HepG2 (cell line): ENCODE data around the gene THBS1. TPM values are rescaled to one million over a fixed set of nuclear protein-coding genes. Genes with fewer than 3 reads are reported as not detected.

Source experiments
- ATAC-seq: fragments of 200-7000 bp; cut with Tn5 transposase; 3 replicates; pipeline ENCODE4 v1.9.1; 2020; ENCODE audit warnings: mild to moderate bottlenecking, moderate library complexity
- BruUV-seq: library from RNA; stranded (reverse); fragments of 400-500 nt; replicated peaks from 2 replicates; lab custom pipeline; 2021; lab: Mats Ljungman, UMichigan
- CTCF ChIA-PET: fragments of 300-600 bp; formaldehyde crosslinking; extraction: SDS; loops from one replicate; lab custom pipeline; 2021; ENCODE audit warnings: low total read pairs, inconsistent platforms, low intra/inter-chr PET ratio; lab: Yijun Ruan, JAX
- POLR2A ChIA-PET: fragments of 350-600 bp; sonication (Branson Sonifier 250); formaldehyde crosslinking; loops from one replicate; lab custom pipeline; 2020; ENCODE audit warnings: antibody characterized with exemption, inconsistent platforms; lab: Yijun Ruan, JAX
- DNase-seq: peaks from one replicate; pipeline ENCODE4 v3.0.0-alpha.2; 2015; ENCODE audit warnings: low spot score
- FAIRE-seq: peaks from 3 replicates; lab custom pipeline; 2011; peaks lifted over from hg19 to GRCh38; lab: Jason Lieb, UNC
- H2AFZ ChIP-seq: one replicate; pipeline ENCODE4 v1.6.1; 2011; ENCODE audit warnings: low read length, inconsistent platforms
- H3K27ac ChIP-seq: fragments of 300-600 bp; 3 replicates; pipeline ENCODE4 v1.8.0; 2011; ENCODE audit warnings: mixed run types, mild to moderate bottlenecking, mixed read lengths, low read length, inconsistent platforms; ENCODE audit not compliant: insufficient read depth; ENCODE audit errors: extremely low read length
- H3K27me3 ChIP-seq, 2 experiments: fragments of 200-600 bp in 1 of 2; 2 replicates in 1 of 2; 3 replicates in 1 of 2; pipeline versions ENCODE4 v1.6.0 to v1.8.0; 2011; ENCODE audit warnings: low read length in 2 of 2, mild to moderate bottlenecking in 2 of 2, moderate library complexity in 2 of 2, inconsistent platforms in 1 of 2; ENCODE audit not compliant: insufficient read depth in 2 of 2, control insufficient read depth in 1 of 2
- H3K36me3 ChIP-seq, 2 experiments: fragments of 200-600 bp in 1 of 2; replicated peaks in 1 of 2; 2 replicates in 1 of 2; 3 replicates in 1 of 2; pipeline versions ENCODE4 v1.5.1 to v1.8.0; 2011; ENCODE audit warnings: low read length in 2 of 2, inconsistent platforms in 1 of 2; ENCODE audit not compliant: insufficient read depth in 2 of 2, control insufficient read depth in 1 of 2
- H3K4me1 ChIP-seq: 2 replicates; pipeline ENCODE4 v1.5.1; 2012; ENCODE audit warnings: low read length, inconsistent platforms; ENCODE audit not compliant: insufficient read depth
- H3K4me2 ChIP-seq: 2 replicates; pipeline ENCODE4 v1.6.0; 2011; ENCODE audit warnings: low read depth, low read length, inconsistent platforms
- H3K4me3 ChIP-seq, 3 experiments: fragments of 200-600 bp in 1 of 3; sonication (generic), shearing (Covaris generic) in 1 of 3; replicated peaks in 1 of 3; 2 replicates each; pipeline ENCODE4 v1.5.1; 2011 to 2016; ENCODE audit warnings: low read length in 3 of 3, inconsistent platforms in 2 of 3, low read depth in 2 of 3, mild to moderate bottlenecking in 2 of 3, control low read depth in 1 of 3, mixed read lengths in 1 of 3; ENCODE audit not compliant: insufficient read depth in 1 of 3
- H3K79me2 ChIP-seq: one replicate; pipeline ENCODE4 v1.6.1; 2011; ENCODE audit warnings: low read length, inconsistent platforms; ENCODE audit not compliant: insufficient read depth
- H3K9ac ChIP-seq: 2 replicates; pipeline ENCODE4 v1.6.0; 2011; ENCODE audit warnings: mild to moderate bottlenecking, low read depth, low read length, inconsistent platforms; ENCODE audit not compliant: insufficient read depth
- H3K9me3 ChIP-seq: 2 replicates; pipeline ENCODE4 v1.5.1; 2012; ENCODE audit warnings: mild to moderate bottlenecking, low read length
- H4K20me1 ChIP-seq: 2 replicates; pipeline ENCODE4 v1.6.0; 2011; ENCODE audit warnings: inconsistent platforms, mild to moderate bottlenecking, low read length, moderate library complexity; ENCODE audit not compliant: insufficient read depth
- ATRX ChIP-seq: sonication (generic); formaldehyde crosslinking; IDR thresholded peaks from 2 replicates; pipeline ENCODE4 v1.4.0; 2020; ENCODE audit warnings: missing genetic modification reagents, borderline replicate concordance
- BRD4 ChIP-seq: sonication (generic); formaldehyde crosslinking; IDR thresholded peaks from 2 replicates; pipeline ENCODE4 v1.4.0; 2020; ENCODE audit warnings: missing genetic modification reagents
- CCDC6 ChIP-seq: sonication (generic); formaldehyde crosslinking; IDR thresholded peaks from 2 replicates; pipeline ENCODE4 v1.8.1; 2022; ENCODE audit warnings: mild to moderate bottlenecking, missing genetic modification reagents, moderate library complexity
- GZF1 ChIP-seq: sonication (generic); formaldehyde crosslinking; IDR thresholded peaks from 2 replicates; pipeline ENCODE4 v1.5.1; 2020; ENCODE audit warnings: mild to moderate bottlenecking, missing genetic modification reagents
- SMAD1 ChIP-seq: sonication (generic); formaldehyde crosslinking; IDR thresholded peaks from 2 replicates; pipeline ENCODE4 v1.4.0; 2020; ENCODE audit warnings: missing genetic modification reagents, low read depth, mild to moderate bottlenecking, borderline replicate concordance
- THYN1 ChIP-seq: sonication (generic); formaldehyde crosslinking; IDR thresholded peaks from 2 replicates; pipeline ENCODE4 v1.8.1; 2023; ENCODE audit warnings: low read depth, mild to moderate bottlenecking, moderate library complexity, missing genetic modification reagents, borderline replicate concordance
- TOPORS ChIP-seq: sonication (generic); formaldehyde crosslinking; IDR thresholded peaks from 2 replicates; pipeline ENCODE4 v1.8.0; 2023; ENCODE audit warnings: mild to moderate bottlenecking, missing genetic modification reagents
- ZSCAN29 ChIP-seq: sonication (generic); formaldehyde crosslinking; conservative IDR thresholded peaks from 2 replicates; pipeline ENCODE4 v1.4.0; 2020; ENCODE audit warnings: mild to moderate bottlenecking, missing genetic modification reagents
- WGBS: methylation state at CpG from one replicate; pipeline ENCODE4 v1.1.6; 2017; ENCODE audit warnings: low lambda C conversion rate; 5-methylcytosine and 5-hydroxymethylcytosine counted together
- in situ Hi-C: cut with HindIII; loops from 2 replicates; pipeline ENCODE4 v1.10.0; 2017; ENCODE audit warnings: low pct_unique_long_range_greater_than_20kb; ENCODE audit not compliant: extremely low pct_ligation_motif_present
- intact Hi-C: fragments of 100-400 bp; cut with micrococcal nuclease; formaldehyde crosslinking; loops from one replicate; pipeline ENCODE4 v1.10.0; 2022; ENCODE audit not compliant: unreplicated experiment
- polyA plus RNA-seq, 8 experiments: library from polyadenylated mRNA; depleted of rRNA in 3 of 8; stranded (reverse) in 7 of 8; unstranded in 1 of 8; fragments of >200 nt; fragmentation: Illumina TruSeq in 4 of 8; extraction: Trizol in 4 of 8; gene quantifications; 2 replicates each; pipeline versions ENCODE4 v1.2.1 to v1.2.3, GENCODE V29; 2011 to 2016; ENCODE audit warnings: low read depth in 4 of 8, missing spikeins in 1 of 8, mixed read lengths in 1 of 8; ENCODE audit not compliant: insufficient read depth in 1 of 8
- total RNA-seq, 5 experiments: library from RNA; depleted of rRNA; stranded (reverse); fragments of >200 nt; fragmentation: Illumina TruSeq; extraction: Trizol; gene quantifications; 2 replicates each; pipeline ENCODE4 v1.2.3, GENCODE V29; 2016; ENCODE audit warnings: low read depth in 1 of 5
- TF ChIP-seq, protein P1 (sequence below): sonication (generic); formaldehyde crosslinking; IDR thresholded peaks from 2 replicates; pipeline ENCODE4 v1.4.0; 2020; ENCODE audit warnings: missing genetic modification reagents
- TF ChIP-seq, protein P2 (sequence below): sonication (generic); formaldehyde crosslinking; IDR thresholded peaks from 2 replicates; pipeline ENCODE4 v1.4.0; 2020; ENCODE audit warnings: missing genetic modification reagents
- TF ChIP-seq, protein P3 (sequence below): sonication (generic); formaldehyde crosslinking; IDR thresholded peaks from 2 replicates; pipeline ENCODE4 v1.8.0; 2022; ENCODE audit warnings: missing genetic modification reagents, mild to moderate bottlenecking, moderate library complexity, borderline replicate concordance
- TF ChIP-seq, protein P4 (sequence below): sonication (generic); formaldehyde crosslinking; IDR thresholded peaks from 2 replicates; pipeline ENCODE4 v1.4.0; 2020; ENCODE audit warnings: missing genetic modification reagents
- TF ChIP-seq, protein P5 (sequence below): sonication (generic); formaldehyde crosslinking; IDR thresholded peaks from 2 replicates; pipeline ENCODE4; 2020; ENCODE audit warnings: missing genetic modification reagents, mild to moderate bottlenecking, borderline replicate concordance

Gene THBS1
- total and polyA plus RNA-seq, 2 of the 13 experiments (the other 11 are each of a cell fraction or from before 2014, with no cell fraction given): 54.7 to 67.1 TPM

DNA sequence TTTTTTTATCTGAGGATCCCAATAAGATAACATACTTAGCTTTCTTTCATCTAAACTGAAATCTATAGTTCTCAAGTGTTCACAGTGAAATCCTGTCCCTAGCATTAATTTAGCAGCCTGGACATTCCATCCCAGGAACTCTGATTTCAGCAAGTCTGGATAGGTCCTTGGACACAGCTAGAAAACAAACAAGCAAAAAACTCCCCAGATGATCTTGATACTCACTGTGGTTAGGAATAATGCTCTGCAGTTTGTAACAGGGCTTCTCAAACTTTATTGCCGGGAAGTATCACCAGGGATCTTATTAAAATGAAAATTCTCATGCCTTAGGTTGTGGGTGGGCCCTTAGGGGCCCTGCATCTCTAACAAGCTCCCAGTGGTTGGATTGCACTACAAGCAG is 24.3 kb downstream of the THBS1 start:
- FAIRE-seq (no peak), DNase-seq (no peak), ATAC-seq (no peak)
- ChIA-PET POLR2A (no interaction called here), CTCF (interaction anchor here (0.9 kb wide), 1 partner anchor 152 kb away, joined by 3 read pairs; no protein-coding TSS in a partner anchor)
- H3K9ac ChIP-seq: no peak overlapping the region
- no peaks in the 10 kb centered on the region for H3K4me1 ChIP-seq
- no peak overlapping the region for H2AFZ ChIP-seq
- H3K9me3 ChIP-seq: no peaks in the 10 kb centered on the region
- H3K36me3 ChIP-seq: no peaks in the 10 kb centered on the region
- 0% methylated on average over 1 of the region's 1 CpG for WGBS
- no peak overlapping the region for H3K4me2 ChIP-seq
- H3K27ac ChIP-seq: no peak overlapping the region
- intact Hi-C loops: no loop called here
- in situ Hi-C loops: loop anchor here (10.0 kb wide), 1 partner anchor 160 kb away; no protein-coding TSS in a partner anchor
- TF ChIP-seq TOPORS (CRISPR knock-in tag): no peak
- TF ChIP-seq BRD4 (CRISPR knock-in tag): no peak
- TF ChIP-seq, protein P1, sequence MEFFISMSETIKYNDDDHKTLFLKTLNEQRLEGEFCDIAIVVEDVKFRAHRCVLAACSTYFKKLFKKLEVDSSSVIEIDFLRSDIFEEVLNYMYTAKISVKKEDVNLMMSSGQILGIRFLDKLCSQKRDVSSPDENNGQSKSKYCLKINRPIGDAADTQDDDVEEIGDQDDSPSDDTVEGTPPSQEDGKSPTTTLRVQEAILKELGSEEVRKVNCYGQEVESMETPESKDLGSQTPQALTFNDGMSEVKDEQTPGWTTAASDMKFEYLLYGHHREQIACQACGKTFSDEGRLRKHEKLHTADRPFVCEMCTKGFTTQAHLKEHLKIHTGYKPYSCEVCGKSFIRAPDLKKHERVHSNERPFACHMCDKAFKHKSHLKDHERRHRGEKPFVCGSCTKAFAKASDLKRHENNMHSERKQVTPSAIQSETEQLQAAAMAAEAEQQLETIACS (CRISPR knock-in tag): no peak
- TF ChIP-seq, protein P2, sequence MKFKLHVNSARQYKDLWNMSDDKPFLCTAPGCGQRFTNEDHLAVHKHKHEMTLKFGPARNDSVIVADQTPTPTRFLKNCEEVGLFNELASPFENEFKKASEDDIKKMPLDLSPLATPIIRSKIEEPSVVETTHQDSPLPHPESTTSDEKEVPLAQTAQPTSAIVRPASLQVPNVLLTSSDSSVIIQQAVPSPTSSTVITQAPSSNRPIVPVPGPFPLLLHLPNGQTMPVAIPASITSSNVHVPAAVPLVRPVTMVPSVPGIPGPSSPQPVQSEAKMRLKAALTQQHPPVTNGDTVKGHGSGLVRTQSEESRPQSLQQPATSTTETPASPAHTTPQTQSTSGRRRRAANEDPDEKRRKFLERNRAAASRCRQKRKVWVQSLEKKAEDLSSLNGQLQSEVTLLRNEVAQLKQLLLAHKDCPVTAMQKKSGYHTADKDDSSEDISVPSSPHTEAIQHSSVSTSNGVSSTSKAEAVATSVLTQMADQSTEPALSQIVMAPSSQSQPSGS (CRISPR knock-in tag): no peak
- TF ChIP-seq THYN1: no peak
- no peak for TF ChIP-seq SMAD1 (CRISPR knock-in tag)
- TF ChIP-seq ZSCAN29: no peak
- TF ChIP-seq, protein P3, sequence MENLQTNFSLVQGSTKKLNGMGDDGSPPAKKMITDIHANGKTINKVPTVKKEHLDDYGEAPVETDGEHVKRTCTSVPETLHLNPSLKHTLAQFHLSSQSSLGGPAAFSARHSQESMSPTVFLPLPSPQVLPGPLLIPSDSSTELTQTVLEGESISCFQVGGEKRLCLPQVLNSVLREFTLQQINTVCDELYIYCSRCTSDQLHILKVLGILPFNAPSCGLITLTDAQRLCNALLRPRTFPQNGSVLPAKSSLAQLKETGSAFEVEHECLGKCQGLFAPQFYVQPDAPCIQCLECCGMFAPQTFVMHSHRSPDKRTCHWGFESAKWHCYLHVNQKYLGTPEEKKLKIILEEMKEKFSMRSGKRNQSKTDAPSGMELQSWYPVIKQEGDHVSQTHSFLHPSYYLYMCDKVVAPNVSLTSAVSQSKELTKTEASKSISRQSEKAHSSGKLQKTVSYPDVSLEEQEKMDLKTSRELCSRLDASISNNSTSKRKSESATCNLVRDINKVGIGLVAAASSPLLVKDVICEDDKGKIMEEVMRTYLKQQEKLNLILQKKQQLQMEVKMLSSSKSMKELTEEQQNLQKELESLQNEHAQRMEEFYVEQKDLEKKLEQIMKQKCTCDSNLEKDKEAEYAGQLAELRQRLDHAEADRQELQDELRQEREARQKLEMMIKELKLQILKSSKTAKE: no peak
- TF ChIP-seq, protein P4, sequence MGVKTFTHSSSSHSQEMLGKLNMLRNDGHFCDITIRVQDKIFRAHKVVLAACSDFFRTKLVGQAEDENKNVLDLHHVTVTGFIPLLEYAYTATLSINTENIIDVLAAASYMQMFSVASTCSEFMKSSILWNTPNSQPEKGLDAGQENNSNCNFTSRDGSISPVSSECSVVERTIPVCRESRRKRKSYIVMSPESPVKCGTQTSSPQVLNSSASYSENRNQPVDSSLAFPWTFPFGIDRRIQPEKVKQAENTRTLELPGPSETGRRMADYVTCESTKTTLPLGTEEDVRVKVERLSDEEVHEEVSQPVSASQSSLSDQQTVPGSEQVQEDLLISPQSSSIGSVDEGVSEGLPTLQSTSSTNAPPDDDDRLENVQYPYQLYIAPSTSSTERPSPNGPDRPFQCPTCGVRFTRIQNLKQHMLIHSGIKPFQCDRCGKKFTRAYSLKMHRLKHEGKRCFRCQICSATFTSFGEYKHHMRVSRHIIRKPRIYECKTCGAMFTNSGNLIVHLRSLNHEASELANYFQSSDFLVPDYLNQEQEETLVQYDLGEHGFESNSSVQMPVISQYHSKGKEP (CRISPR knock-in tag): no peak
- TF ChIP-seq CCDC6 (CRISPR knock-in tag): no peak
- no peak for TF ChIP-seq ATRX (CRISPR knock-in tag)
- TF ChIP-seq, protein P5, sequence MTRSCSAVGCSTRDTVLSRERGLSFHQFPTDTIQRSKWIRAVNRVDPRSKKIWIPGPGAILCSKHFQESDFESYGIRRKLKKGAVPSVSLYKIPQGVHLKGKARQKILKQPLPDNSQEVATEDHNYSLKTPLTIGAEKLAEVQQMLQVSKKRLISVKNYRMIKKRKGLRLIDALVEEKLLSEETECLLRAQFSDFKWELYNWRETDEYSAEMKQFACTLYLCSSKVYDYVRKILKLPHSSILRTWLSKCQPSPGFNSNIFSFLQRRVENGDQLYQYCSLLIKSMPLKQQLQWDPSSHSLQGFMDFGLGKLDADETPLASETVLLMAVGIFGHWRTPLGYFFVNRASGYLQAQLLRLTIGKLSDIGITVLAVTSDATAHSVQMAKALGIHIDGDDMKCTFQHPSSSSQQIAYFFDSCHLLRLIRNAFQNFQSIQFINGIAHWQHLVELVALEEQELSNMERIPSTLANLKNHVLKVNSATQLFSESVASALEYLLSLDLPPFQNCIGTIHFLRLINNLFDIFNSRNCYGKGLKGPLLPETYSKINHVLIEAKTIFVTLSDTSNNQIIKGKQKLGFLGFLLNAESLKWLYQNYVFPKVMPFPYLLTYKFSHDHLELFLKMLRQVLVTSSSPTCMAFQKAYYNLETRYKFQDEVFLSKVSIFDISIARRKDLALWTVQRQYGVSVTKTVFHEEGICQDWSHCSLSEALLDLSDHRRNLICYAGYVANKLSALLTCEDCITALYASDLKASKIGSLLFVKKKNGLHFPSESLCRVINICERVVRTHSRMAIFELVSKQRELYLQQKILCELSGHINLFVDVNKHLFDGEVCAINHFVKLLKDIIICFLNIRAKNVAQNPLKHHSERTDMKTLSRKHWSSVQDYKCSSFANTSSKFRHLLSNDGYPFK: no peak
- TF ChIP-seq GZF1 (CRISPR knock-in tag): no peak
- H3K79me2 ChIP-seq: no peaks in the 10 kb centered on the region
- no peaks in the 10 kb centered on the region for H4K20me1 ChIP-seq
- peaks cover 1 to 5% of the 10 kb centered on the region in 2 experiments; a peak in 2 of 5 replicates for H3K27me3 ChIP-seq
- no peak overlapping the region for H3K4me3 ChIP-seq
- BruUV-seq: no TSS peak
